ENCODE results near the gene LRRC45. TPM values are rescaled to one million over a fixed set of nuclear protein-coding genes. Genes with fewer than 3 reads are reported as not detected.

The LRRC45 gene
- total and polyA plus RNA-seq, 2 of the 4 experiments (the other 2 are of a cell fraction), result 7.2 to 10.2 TPM

DNA sequence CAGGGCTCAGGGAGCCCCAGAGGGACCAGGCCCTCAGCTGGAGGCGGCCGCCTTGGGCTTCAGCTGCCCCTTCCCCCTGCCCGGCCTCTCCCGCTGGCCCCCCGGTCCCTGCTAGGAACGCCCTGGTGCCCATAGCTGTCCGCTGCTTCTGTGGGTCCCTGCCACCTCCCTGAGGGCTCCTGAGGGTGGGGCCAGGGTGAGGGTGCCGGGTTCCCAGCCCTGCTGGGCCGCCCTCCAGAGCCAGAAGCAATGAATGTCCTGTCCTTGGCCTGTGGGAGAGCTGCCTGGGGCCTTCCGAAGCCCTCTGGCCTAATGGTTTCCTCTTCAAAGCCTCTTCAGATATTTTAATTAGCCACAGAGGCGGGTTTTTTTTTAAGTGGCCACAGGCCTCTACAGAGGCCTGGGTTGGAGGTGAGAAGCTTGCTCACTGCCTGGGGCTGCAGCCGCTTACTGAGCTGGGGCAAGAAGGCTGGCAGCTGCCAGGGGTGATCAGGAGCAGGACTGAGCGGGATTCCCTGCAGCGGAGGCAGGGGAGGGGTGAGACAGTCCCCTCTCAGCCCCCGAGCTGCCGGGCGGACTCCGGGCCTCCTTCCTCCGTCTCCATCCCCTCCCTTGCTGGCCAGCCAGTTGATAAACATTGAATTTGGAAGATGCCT is 10.3 kb upstream of the LRRC45 start:
- POLR2A ChIA-PET (ENCODE audit: unreplicated experiment), result no interaction called here
- no peak overlapping the region for H4K5ac ChIP-seq (ENCODE audit: low read depth, low read length)
- H3K27ac ChIP-seq (ENCODE audit: insufficient read depth, low read length), result no peak overlapping the region

More for the DNA sequence above, 10.3 kb upstream of the LRRC45 start:
- intact Hi-C loops (cut with micrococcal nuclease) (no loop called here), dilution Hi-C loops (cut with HindIII; ENCODE audit: low sequenced_read_pairs, unreplicated experiment) (no loop called here), in situ Hi-C loops (cut with MboI; ENCODE audit: low sequenced_read_pairs) (no loop called here)
- no peak overlapping the region for H4K8ac ChIP-seq (ENCODE audit: low read depth in 2 of 2, low read length in 2 of 2)
- H3K4me3 ChIP-seq (ENCODE audit: insufficient read depth, low read depth, low read length), result no peak overlapping the region
- no peak overlapping the region for H2BK15ac ChIP-seq (ENCODE audit: low read depth, low read length)
- no peaks in the 10 kb centered on the region for H3K79me1 ChIP-seq (ENCODE audit: low read depth in 1 of 2, low read length in 2 of 2)
- no peak overlapping the region for H3K23ac ChIP-seq (ENCODE audit: low read depth, low read length)
- H4K91ac ChIP-seq (ENCODE audit: insufficient read depth, low read depth, low read length), result no peak overlapping the region
- H2AK9ac ChIP-seq (replicated peaks; ENCODE audit: low read depth, low read length, poor library complexity), result no peak overlapping the region
- no peaks in the 10 kb centered on the region for H3K9me1 ChIP-seq (ENCODE audit: insufficient read depth, low read length)
- no peaks in the 10 kb centered on the region for H3K4me1 ChIP-seq (ENCODE audit: control insufficient read depth, insufficient read depth, low read length)
- TF ChIP-seq RAD21 (IDR thresholded peaks at IDR 0.05; ENCODE audit: low read length) (no peak), NFE2L2 (IDR thresholded peaks at IDR 0.05; ENCODE audit: low read depth, low read length) (no peak), RCOR1 (IDR thresholded peaks at IDR 0.05; ENCODE audit: insufficient replicate concordance, low read length) (no peak), USF2 (IDR thresholded peaks at IDR 0.05; ENCODE audit: low read depth, low read length) (no peak), MAFK (IDR thresholded peaks at IDR 0.05; ENCODE audit: low read depth, low read length) (no peak), MAZ (IDR thresholded peaks at IDR 0.05; ENCODE audit: borderline replicate concordance, low read depth, low read length) (no peak), POLR2A (IDR thresholded peaks at IDR 0.05; ENCODE audit: low read depth, low read length) (no peak), RFX5 (IDR thresholded peaks at IDR 0.05; ENCODE audit: low read depth, low read length) (no peak), BHLHE40 (IDR thresholded peaks at IDR 0.05; ENCODE audit: low read depth, low read length) (no peak), CHD1 (IDR thresholded peaks at IDR 0.05; ENCODE audit: low read depth, low read length) (no peak), FOS (IDR thresholded peaks at IDR 0.05; ENCODE audit: low read depth, low read length) (no peak), CTCF (conservative IDR thresholded peaks at IDR 0.05; ENCODE audit: low read depth, low read length) (no peak), SMC3 (IDR thresholded peaks at IDR 0.05; ENCODE audit: low read depth, low read length) (no peak)
- TF ChIP-seq, protein P1, sequence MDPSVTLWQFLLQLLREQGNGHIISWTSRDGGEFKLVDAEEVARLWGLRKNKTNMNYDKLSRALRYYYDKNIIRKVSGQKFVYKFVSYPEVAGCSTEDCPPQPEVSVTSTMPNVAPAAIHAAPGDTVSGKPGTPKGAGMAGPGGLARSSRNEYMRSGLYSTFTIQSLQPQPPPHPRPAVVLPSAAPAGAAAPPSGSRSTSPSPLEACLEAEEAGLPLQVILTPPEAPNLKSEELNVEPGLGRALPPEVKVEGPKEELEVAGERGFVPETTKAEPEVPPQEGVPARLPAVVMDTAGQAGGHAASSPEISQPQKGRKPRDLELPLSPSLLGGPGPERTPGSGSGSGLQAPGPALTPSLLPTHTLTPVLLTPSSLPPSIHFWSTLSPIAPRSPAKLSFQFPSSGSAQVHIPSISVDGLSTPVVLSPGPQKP (IDR thresholded peaks at IDR 0.05; ENCODE audit: borderline replicate concordance, low read depth, low read length), result no peak
- H3K36me3 ChIP-seq (ENCODE audit: control insufficient read depth, insufficient read depth, low read length), result peaks cover 7% of the 10 kb centered on the region; the same call in 1 of the 2 replicates
- no peak overlapping the region for H2BK20ac ChIP-seq (ENCODE audit: low read depth, low read length)
- no peaks in the 10 kb centered on the region for H3K9me3 ChIP-seq (ENCODE audit: control insufficient read depth, insufficient read depth, low read length)
- no peak for ATAC-seq (ENCODE audit: low read depth)
- no TSS peak for BruUV-seq (replicated peaks)
- no peaks in the 10 kb centered on the region for H3K27me3 ChIP-seq (ENCODE audit: control insufficient read depth, insufficient read depth, low read length)
- H4K20me1 ChIP-seq (ENCODE audit: insufficient read depth, low read length), result no peaks in the 10 kb centered on the region; the same call in 1 of the 2 replicates
- no peak overlapping the region for H3K14ac ChIP-seq (replicated peaks; ENCODE audit: low read depth, low read length)
- 88% methylated on average over 2 of the region's 19 CpGs; no CpG with 5 or more reads in 1 of the 2 experiments for WGBS, 2 experiments (ENCODE audit: extremely low coverage in 2 of 2, insufficient read length in 1 of 2)
- H3K9ac ChIP-seq (ENCODE audit: low read depth, low read length), result no peak overlapping the region
- no peak overlapping the region for H2AFZ ChIP-seq (replicated peaks; ENCODE audit: low read length, poor library complexity)
- CTCF ChIA-PET, result interaction anchor here (0.5 to 1.3 kb wide), 2 partner anchors 53 to 123 kb away, joined by 3 to 4 read pairs; no protein-coding TSS in a partner anchor
- no peak overlapping the region for H2BK5ac ChIP-seq (ENCODE audit: low read depth, low read length, poor library complexity, severe bottlenecking)
- no peak overlapping the region for H3K56ac ChIP-seq (ENCODE audit: extremely low read depth, insufficient read depth, low read length)
- no peak overlapping the region for H3K4ac ChIP-seq (ENCODE audit: low read depth, low read length)
- H3K18ac ChIP-seq (ENCODE audit: low read depth, low read length), result no peak overlapping the region
- no peak overlapping the region for H2BK120ac ChIP-seq (ENCODE audit: low read depth, low read length)
- H2AK5ac ChIP-seq (ENCODE audit: low read depth, low read length), result no peak overlapping the region
- DNase-seq, result no peak
- no peak overlapping the region for H3K4me2 ChIP-seq (ENCODE audit: low read depth, low read length)

Measured in IMR-90 (cell line).